ENCODE results near the gene TGFB1.

DNA sequence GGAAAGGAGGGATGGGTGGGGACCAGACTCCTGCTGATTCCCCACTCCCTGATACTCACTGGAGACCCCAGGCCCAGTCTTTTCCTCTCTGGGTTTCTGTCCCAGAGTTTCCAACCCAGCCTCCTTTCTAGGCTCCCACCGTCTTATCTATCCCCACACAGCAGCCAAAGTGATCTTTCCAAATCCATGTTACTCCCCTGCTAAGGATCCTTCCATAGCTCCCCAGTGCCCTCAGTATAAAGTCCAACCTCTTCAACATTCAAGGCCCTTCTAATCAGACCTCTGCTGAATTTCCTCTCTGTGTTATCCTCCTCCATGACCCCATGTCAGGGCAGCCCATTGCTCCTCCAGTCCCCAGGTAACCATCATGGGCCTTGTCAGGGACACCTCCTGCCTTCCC lies 1.3 kb upstream of the TGFB1 start:
- TF ChIP-seq CTCF (conservative IDR thresholded peaks at IDR 0.05 in 1 of 2, IDR thresholded peaks at IDR 0.05 in 1 of 2; ENCODE audit: extremely low read depth in 1 of 2, insufficient read depth in 1 of 2, low read depth in 1 of 2, low read length in 2 of 2), result no peak
- no peak for TF ChIP-seq EZH2 (IDR thresholded peaks at IDR 0.05; ENCODE audit: borderline replicate concordance, low read length)
